ENCODE results near the gene EFNA4. TPM values are rescaled to one million over a fixed set of nuclear protein-coding genes. Genes with fewer than 3 reads are reported as not detected.

Gene EFNA4
- total RNA-seq, 1 experiment from 2014 or later, result 14.5 TPM

GRCh38 chr1:155083052-155083541, 19.6 kb downstream of the EFNA4 start:
- H2AFZ ChIP-seq (ENCODE audit: low read length), result no peak overlapping the region
- H3K27me3 ChIP-seq (ENCODE audit: low read length), result no peaks in the 10 kb centered on the region
- no peak for DNase-seq
- no peaks in the 10 kb centered on the region for H3K79me2 ChIP-seq (ENCODE audit: low read length)
- peaks cover 78% of the 10 kb centered on the region for H3K4me1 ChIP-seq (ENCODE audit: low read length)
- H3K4me3 ChIP-seq (ENCODE audit: low read length), result no peak overlapping the region
- no peaks in the 10 kb centered on the region for H3K36me3 ChIP-seq (ENCODE audit: insufficient read depth, low read length)
- no peaks in the 10 kb centered on the region for H3K9me3 ChIP-seq (ENCODE audit: low read length)
- H3K27ac ChIP-seq (ENCODE audit: low read length), result no peak overlapping the region
- H4K20me1 ChIP-seq (ENCODE audit: insufficient read depth, low read depth, low read length), result 0 out of 2 replicates have a peak, but pooled peaks cover 3% of the 10 kb centered on the region
- H3K9me2 ChIP-seq (replicated peaks; ENCODE audit: insufficient read depth, low read length), result no peaks in the 10 kb centered on the region
- H3K9ac ChIP-seq (ENCODE audit: low read length), result no peak overlapping the region
- H3K4me2 ChIP-seq (ENCODE audit: low read depth, low read length, poor library complexity, severe bottlenecking), result peak overlapping the region; percentile 3

DNA sequence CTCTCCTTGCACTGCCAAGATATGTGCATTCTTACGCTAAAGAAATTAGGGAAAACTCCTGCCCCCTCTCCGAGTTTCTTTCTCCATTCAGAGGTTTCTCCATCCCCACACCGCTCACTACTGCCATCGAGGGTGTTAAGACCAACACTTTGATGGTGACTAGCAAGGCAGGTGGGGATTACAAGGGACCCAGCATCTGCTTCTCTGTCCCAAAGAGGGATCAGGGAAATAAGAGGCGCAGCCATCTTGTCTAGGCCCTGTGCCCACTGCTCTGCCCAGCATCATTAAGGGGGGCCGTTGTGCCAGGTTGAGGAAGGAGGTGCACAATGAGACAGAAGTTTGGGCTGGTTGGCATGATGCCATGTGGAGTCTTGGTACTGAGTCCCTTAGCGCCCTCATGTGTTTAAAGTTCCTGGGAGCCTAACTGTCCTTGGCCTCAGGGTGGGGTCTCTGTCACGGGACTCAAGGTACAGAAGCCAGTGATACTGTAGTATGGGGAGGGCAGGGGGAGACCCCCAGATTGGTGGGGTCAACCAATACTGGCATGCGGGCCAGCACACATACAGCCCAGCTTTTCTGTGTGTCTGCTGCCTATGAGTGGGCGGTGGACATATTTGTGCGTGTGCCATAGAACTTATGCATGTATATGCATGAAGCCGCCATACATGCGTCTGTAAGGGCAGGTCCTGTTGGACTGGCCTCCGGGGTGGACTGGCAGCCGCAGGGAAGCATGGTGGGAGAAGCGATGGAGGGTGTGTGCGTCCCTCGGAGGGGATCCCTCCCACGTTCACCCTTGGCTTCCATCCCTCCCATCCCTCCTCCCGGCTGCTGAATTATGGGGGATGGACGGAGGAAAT, 20.6 kb downstream of the EFNA4 start:
- Histone ChIP-seq H4K20me1 (ENCODE audit: insufficient read depth, low read depth, low read length) (no peaks in the 10 kb centered on the region), H3K9ac (ENCODE audit: low read length) (peak overlapping the region; percentile 73), H3K79me2 (ENCODE audit: low read length) (no peaks in the 10 kb centered on the region), H3K9me2 (replicated peaks; ENCODE audit: insufficient read depth, low read length) (no peaks in the 10 kb centered on the region), H3K36me3 (ENCODE audit: insufficient read depth, low read length) (no peaks in the 10 kb centered on the region), H3K4me2 (ENCODE audit: low read depth, low read length, poor library complexity, severe bottlenecking) (peak overlapping the region; percentile 92), H3K27ac (ENCODE audit: low read length) (no peak overlapping the region), H3K9me3 (ENCODE audit: low read length) (no peaks in the 10 kb centered on the region), H3K27me3 (ENCODE audit: low read length) (no peaks in the 10 kb centered on the region), H3K4me3 (ENCODE audit: low read length) (peak overlapping the region; percentile 67), H2AFZ (ENCODE audit: low read length) (0 out of 2 replicates have a peak overlapping the region, but pooled peaks have one; percentile 2), H3K4me1 (ENCODE audit: low read length) (peaks cover 70% of the 10 kb centered on the region)
- DNase-seq, result peak; percentile 85

DNA sequence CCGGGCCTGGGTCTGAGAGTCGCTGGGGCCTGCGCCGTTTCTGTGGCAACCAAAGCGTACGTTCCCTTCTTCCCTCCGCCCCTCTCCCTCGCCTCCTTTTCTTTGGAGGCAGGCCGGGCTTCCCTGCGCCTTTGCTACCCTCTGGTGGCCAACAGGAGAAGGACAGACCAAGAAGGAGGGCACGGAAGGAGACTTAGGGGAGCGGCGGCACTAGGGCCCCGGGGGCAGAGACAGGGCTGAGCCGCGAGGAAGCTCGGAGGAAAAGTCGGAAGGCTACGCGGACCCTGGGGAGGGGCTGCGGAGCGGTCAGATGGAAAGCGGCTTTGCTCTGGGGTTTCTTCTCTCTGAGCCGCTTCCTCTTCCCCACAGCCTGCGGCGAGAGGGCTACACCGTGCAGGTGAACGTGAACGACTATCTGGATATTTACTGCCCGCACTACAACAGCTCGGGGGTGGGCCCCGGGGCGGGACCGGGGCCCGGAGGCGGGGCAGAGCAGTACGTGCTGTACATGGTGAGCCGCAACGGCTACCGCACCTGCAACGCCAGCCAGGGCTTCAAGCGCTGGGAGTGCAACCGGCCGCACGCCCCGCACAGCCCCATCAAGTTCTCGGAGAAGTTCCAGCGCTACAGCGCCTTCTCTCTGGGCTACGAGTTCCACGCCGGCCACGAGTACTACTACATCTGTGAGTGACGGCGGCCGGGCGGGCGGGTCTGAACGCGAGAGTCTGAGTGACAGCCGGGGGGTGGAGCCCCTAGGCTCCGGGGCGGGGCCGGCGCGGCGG, 21.4 kb downstream of the EFNA4 start:
- Histone ChIP-seq H3K27me3 (ENCODE audit: low read length) (no peaks in the 10 kb centered on the region), H4K20me1 (ENCODE audit: insufficient read depth, low read depth, low read length) (no peaks in the 10 kb centered on the region), H3K79me2 (ENCODE audit: low read length) (no peaks in the 10 kb centered on the region), H3K9me3 (ENCODE audit: low read length) (no peaks in the 10 kb centered on the region), H3K4me2 (ENCODE audit: low read depth, low read length, poor library complexity, severe bottlenecking) (peak overlapping the region; percentile 92), H3K4me3 (ENCODE audit: low read length) (peak overlapping the region; percentile 67), H2AFZ (ENCODE audit: low read length) (peak overlapping the region; percentile 41; the same call in 1 of the 2 replicates), H3K27ac (ENCODE audit: low read length) (peak overlapping the region; percentile 70), H3K9ac (ENCODE audit: low read length) (peak overlapping the region; percentile 73), H3K4me1 (ENCODE audit: low read length) (peaks cover 62% of the 10 kb centered on the region), H3K36me3 (ENCODE audit: insufficient read depth, low read length) (no peaks in the 10 kb centered on the region), H3K9me2 (replicated peaks; ENCODE audit: insufficient read depth, low read length) (no peaks in the 10 kb centered on the region)
- DNase-seq, result peak; percentile 97

GRCh38 chr1:155085504-155086127, 22.1 kb downstream of the EFNA4 start:
- peak overlapping the region; percentile 41; the same call in 1 of the 2 replicates for H2AFZ ChIP-seq (ENCODE audit: low read length)
- no peaks in the 10 kb centered on the region for H3K79me2 ChIP-seq (ENCODE audit: low read length)
- H3K4me1 ChIP-seq (ENCODE audit: low read length), result peaks cover 55% of the 10 kb centered on the region
- DNase-seq, result peak; percentile 86
- no peaks in the 10 kb centered on the region for H4K20me1 ChIP-seq (ENCODE audit: insufficient read depth, low read depth, low read length)
- peak overlapping the region; percentile 73 for H3K9ac ChIP-seq (ENCODE audit: low read length)
- H3K36me3 ChIP-seq (ENCODE audit: insufficient read depth, low read length), result no peaks in the 10 kb centered on the region
- no peaks in the 10 kb centered on the region for H3K9me2 ChIP-seq (replicated peaks; ENCODE audit: insufficient read depth, low read length)
- peak overlapping the region; percentile 67 for H3K4me3 ChIP-seq (ENCODE audit: low read length)
- no peaks in the 10 kb centered on the region for H3K9me3 ChIP-seq (ENCODE audit: low read length)
- peak overlapping the region; percentile 92 for H3K4me2 ChIP-seq (ENCODE audit: low read depth, low read length, poor library complexity, severe bottlenecking)
- H3K27me3 ChIP-seq (ENCODE audit: low read length), result no peaks in the 10 kb centered on the region
- H3K27ac ChIP-seq (ENCODE audit: low read length), result peak overlapping the region; percentile 70

DNA sequence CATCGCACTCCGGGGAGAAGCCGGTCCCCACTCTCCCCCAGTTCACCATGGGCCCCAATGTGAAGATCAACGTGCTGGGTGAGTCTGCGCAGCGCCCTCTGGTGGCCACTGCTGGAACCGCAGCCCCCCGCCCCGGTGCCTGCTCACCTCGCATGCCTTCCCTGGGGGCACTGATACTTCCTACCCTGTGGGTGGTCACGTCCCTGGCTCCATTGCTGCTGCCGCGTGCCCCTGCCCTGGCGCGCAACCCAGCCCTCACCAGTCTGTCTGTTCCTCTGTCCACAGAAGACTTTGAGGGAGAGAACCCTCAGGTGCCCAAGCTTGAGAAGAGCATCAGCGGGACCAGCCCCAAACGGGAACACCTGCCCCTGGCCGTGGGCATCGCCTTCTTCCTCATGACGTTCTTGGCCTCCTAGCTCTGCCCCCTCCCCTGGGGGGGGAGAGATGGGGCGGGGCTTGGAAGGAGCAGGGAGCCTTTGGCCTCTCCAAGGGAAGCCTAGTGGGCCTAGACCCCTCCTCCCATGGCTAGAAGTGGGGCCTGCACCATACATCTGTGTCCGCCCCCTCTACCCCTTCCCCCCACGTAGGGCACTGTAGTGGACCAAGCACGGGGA, 22.7 kb downstream of the EFNA4 start:
- no peaks in the 10 kb centered on the region for H3K36me3 ChIP-seq (ENCODE audit: insufficient read depth, low read length)
- H3K27me3 ChIP-seq (ENCODE audit: low read length), result no peaks in the 10 kb centered on the region
- peak overlapping the region; percentile 73 for H3K9ac ChIP-seq (ENCODE audit: low read length)
- H3K4me1 ChIP-seq (ENCODE audit: low read length), result peaks cover 52% of the 10 kb centered on the region
- no peaks in the 10 kb centered on the region for H4K20me1 ChIP-seq (ENCODE audit: insufficient read depth, low read depth, low read length)
- no peaks in the 10 kb centered on the region for H3K79me2 ChIP-seq (ENCODE audit: low read length)
- H3K4me2 ChIP-seq (ENCODE audit: low read depth, low read length, poor library complexity, severe bottlenecking), result peak overlapping the region; percentile 92
- H3K9me3 ChIP-seq (ENCODE audit: low read length), result no peaks in the 10 kb centered on the region
- peak; percentile 93 for DNase-seq
- peak overlapping the region; percentile 67 for H3K4me3 ChIP-seq (ENCODE audit: low read length)
- H3K27ac ChIP-seq (ENCODE audit: low read length), result peak overlapping the region; percentile 70
- H3K9me2 ChIP-seq (replicated peaks; ENCODE audit: insufficient read depth, low read length), result no peaks in the 10 kb centered on the region
- H2AFZ ChIP-seq (ENCODE audit: low read length), result peak overlapping the region; percentile 97; the same call in 1 of the 2 replicates

GRCh38 chr1:155086856-155087535, 23.5 kb downstream of the EFNA4 start:
- H3K4me2 ChIP-seq (ENCODE audit: low read depth, low read length, poor library complexity, severe bottlenecking), result peak overlapping the region; percentile 92
- peak overlapping the region; percentile 73 for H3K9ac ChIP-seq (ENCODE audit: low read length)

More at GRCh38 chr1:155086856-155087535, 23.5 kb downstream of the EFNA4 start:
- Histone ChIP-seq H3K36me3 (ENCODE audit: insufficient read depth, low read length) (no peaks in the 10 kb centered on the region), H3K4me1 (ENCODE audit: low read length) (peaks cover 50% of the 10 kb centered on the region), H3K9me3 (ENCODE audit: low read length) (no peaks in the 10 kb centered on the region), H3K4me3 (ENCODE audit: low read length) (peak overlapping the region; percentile 67; the same call in 1 of the 2 replicates), H3K9me2 (replicated peaks; ENCODE audit: insufficient read depth, low read length) (no peaks in the 10 kb centered on the region), H3K27ac (ENCODE audit: low read length) (no peak overlapping the region), H4K20me1 (ENCODE audit: insufficient read depth, low read depth, low read length) (no peaks in the 10 kb centered on the region), H3K27me3 (ENCODE audit: low read length) (no peaks in the 10 kb centered on the region), H2AFZ (ENCODE audit: low read length) (no peak overlapping the region), H3K79me2 (ENCODE audit: low read length) (no peaks in the 10 kb centered on the region)
- peak; percentile 37 for DNase-seq

All from Karpas-422 (cell line).